Stomach smooth muscle (tissue), 2 donors: ENCODE results near the gene VCAN.

Experiments
- H3K27ac ChIP-seq: one replicate; pipeline ENCODE4 v1.7.0; 2013; ENCODE audit warnings: mild to moderate bottlenecking, low read length, inconsistent platforms
- H3K27me3 ChIP-seq, 2 donors: one replicate each; pipeline ENCODE4 v1.7.0; 2013; ENCODE audit warnings: low read length in 2 of 2; ENCODE audit not compliant: insufficient read depth in 2 of 2, control insufficient read depth in 1 of 2
- H3K36me3 ChIP-seq, 2 donors: one replicate each; pipeline ENCODE4 v1.7.0; 2013; ENCODE audit warnings: low read length in 2 of 2; ENCODE audit not compliant: control insufficient read depth in 2 of 2, insufficient read depth in 2 of 2
- H3K4me1 ChIP-seq: one replicate; pipeline ENCODE4 v1.7.0; 2013; ENCODE audit warnings: low read length; ENCODE audit not compliant: control insufficient read depth, insufficient read depth
- H3K4me3 ChIP-seq, 2 donors: one replicate each; pipeline ENCODE4 v1.7.0; 2013; ENCODE audit warnings: low read length in 2 of 2
- H3K9ac ChIP-seq, 2 donors: one replicate each; pipeline ENCODE4 v1.7.0; 2013; ENCODE audit warnings: low read length in 2 of 2, mild to moderate bottlenecking in 1 of 2
- H3K9me3 ChIP-seq, 2 donors: one replicate each; pipeline ENCODE4 v1.7.0; 2013; ENCODE audit warnings: low read length in 2 of 2; ENCODE audit not compliant: control insufficient read depth in 2 of 2
- donor health status: healthy.
- donor health status: Pancreatic carcinoma.

Gene VCAN

DNA sequence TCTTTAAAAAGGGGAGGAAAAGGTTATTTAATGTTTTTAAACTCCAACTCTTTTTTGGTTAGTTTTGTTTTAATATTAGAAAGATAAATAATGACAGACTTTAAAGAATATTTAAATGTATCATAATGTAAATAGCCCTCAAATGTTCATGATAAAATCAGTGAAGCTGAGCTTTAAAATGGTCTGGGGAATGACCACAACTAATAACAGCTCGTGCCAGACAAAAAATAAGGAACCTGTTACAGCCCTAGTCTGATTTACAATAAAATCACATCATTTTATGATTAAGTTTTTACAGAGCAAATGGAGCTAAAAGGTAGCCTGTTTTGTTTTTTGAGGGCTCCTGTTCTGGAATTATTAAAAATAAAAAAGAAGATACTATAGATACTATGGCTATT, 46.1 kb downstream of the VCAN start:
- no peaks in the 10 kb centered on the region for H3K9me3 ChIP-seq
- no peaks in the 10 kb centered on the region for H3K4me1 ChIP-seq
- H3K9ac ChIP-seq: no peak overlapping the region
- H3K36me3 ChIP-seq: no peaks in the 10 kb centered on the region
- no peak overlapping the region for H3K4me3 ChIP-seq
- H3K27me3 ChIP-seq: no peaks in the 10 kb centered on the region
- no peak overlapping the region for H3K27ac ChIP-seq

DNA sequence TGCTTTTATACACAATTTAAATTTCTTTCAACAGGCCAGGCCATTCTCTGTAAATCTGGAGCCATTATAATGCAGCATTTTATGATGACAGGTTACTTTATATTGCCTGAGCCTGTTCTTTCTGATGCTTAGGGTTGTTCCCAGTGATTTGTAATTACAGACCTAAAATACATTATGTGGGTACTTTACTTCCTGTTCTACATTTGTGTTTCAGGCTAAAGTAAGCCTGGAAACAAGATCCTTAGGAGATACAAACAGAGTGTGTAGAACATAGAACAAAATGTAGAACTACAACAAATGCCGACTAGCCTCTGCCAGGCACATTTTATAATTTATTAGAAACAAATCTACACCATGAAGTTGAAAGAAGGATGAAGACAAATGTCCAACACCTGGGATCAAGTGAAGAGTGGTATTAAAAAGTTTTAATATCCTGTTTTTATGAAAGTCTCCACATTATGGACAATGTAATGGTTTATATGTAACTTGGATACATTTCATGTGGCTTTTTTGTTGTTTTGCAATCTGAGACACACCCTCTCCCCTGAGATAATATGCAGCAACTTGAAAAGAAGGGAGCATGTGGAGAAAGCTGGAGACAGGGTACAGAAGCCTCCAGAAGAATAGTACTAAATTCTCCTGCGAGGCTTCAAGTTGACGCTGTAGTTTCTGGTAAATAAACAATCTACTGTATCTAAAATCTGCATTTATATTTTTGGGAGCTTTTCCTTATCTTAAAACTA, 46.9 kb downstream of the VCAN start:
- H3K4me3 ChIP-seq: no peak overlapping the region
- no peak overlapping the region for H3K9ac ChIP-seq
- no peaks in the 10 kb centered on the region for H3K27me3 ChIP-seq
- H3K27ac ChIP-seq: no peak overlapping the region
- no peaks in the 10 kb centered on the region for H3K9me3 ChIP-seq
- no peaks in the 10 kb centered on the region for H3K4me1 ChIP-seq
- H3K36me3 ChIP-seq: no peaks in the 10 kb centered on the region

- Histone ChIP-seq H3K27ac (no peak overlapping the region), H3K27me3 (no peaks in the 10 kb centered on the region), H3K9me3 (no peaks in the 10 kb centered on the region), H3K4me1 (no peaks in the 10 kb centered on the region), H3K36me3 (no peaks in the 10 kb centered on the region), H3K9ac (no peak overlapping the region), H3K4me3 (no peak overlapping the region)
Observed at GRCh38 chr5:83522446-83522845, 50.9 kb downstream of the VCAN start.

- Histone ChIP-seq H3K36me3 (no peaks in the 10 kb centered on the region), H3K27ac (no peak overlapping the region), H3K27me3 (no peaks in the 10 kb centered on the region), H3K9ac (no peak overlapping the region), H3K4me3 (no peak overlapping the region), H3K9me3 (no peaks in the 10 kb centered on the region), H3K4me1 (no peaks in the 10 kb centered on the region)
Observed at GRCh38 chr5:83523929-83524328, 52.4 kb downstream of the VCAN start.

GRCh38 chr5:83524345-83524744, 52.8 kb downstream of the VCAN start:
- H3K27me3 ChIP-seq: no peaks in the 10 kb centered on the region
- no peak overlapping the region for H3K4me3 ChIP-seq
- no peaks in the 10 kb centered on the region for H3K9me3 ChIP-seq
- H3K4me1 ChIP-seq: no peaks in the 10 kb centered on the region
- H3K9ac ChIP-seq: no peak overlapping the region
- H3K27ac ChIP-seq: no peak overlapping the region
- no peaks in the 10 kb centered on the region for H3K36me3 ChIP-seq

DNA sequence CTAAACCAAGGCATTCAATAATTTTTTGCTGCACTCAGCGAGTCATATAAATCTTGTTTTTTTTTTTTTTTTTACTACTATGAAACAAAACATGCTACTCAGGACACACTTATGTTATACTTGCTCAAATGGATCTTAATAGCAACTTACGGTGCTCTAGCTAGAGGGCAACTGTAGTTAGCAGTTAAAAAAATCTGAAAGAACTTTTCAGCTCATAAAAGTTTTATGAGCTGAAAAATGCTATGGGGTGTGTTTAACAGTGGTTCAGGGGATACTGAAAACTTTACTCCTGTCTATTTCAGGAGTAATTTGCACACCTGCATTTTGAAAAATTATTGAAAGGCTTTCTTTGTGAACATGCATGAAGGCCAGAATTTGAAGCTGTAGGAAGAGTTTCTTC, 53.4 kb downstream of the VCAN start:
- H3K27ac ChIP-seq: no peak overlapping the region
- no peaks in the 10 kb centered on the region for H3K27me3 ChIP-seq
- no peaks in the 10 kb centered on the region for H3K36me3 ChIP-seq
- no peaks in the 10 kb centered on the region for H3K4me1 ChIP-seq
- no peaks in the 10 kb centered on the region for H3K9me3 ChIP-seq
- no peak overlapping the region for H3K4me3 ChIP-seq
- no peak overlapping the region for H3K9ac ChIP-seq

DNA sequence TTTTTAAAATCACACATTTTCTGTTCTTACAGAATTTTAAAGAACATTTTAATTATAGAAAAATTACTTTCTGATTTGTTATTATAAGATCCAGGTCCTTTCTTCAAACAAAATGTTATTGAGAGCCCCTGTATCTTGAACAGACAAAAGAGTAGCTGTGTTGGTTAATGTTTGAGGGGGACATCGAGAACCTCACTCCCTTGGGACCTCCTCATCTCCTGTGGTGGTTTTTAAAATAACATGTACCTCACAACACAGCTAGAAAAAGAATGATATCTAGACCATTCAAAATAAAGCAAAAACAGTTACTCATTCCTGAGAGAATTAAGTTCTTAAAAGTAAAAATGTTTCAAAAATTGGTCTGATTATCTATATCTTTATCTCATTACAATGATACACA, 54.7 kb downstream of the VCAN start:
- no peaks in the 10 kb centered on the region for H3K27me3 ChIP-seq

DNA sequence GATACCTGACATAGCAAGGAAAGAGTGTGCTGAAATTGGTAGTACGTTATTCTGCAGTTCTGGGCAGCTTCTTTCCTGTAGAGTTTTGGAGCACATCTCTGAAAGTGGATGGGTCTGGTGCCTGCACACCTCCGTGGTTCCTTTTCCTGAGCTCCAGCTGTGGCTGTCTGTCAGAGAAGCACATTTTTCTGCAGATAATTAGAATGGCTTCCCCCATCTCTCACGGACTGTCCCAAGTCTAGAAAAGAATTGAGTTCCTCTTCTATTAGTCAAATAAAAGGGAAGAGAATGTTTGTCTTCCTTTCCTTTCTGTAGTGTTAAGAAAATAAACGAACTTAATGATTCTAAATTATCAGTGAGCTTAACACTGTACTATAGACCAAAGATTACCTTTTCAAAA, 55.7 kb downstream of the VCAN start:
- Histone ChIP-seq H3K4me3 (no peak overlapping the region), H3K27me3 (no peaks in the 10 kb centered on the region), H3K27ac (no peak overlapping the region), H3K9ac (no peak overlapping the region), H3K36me3 (no peaks in the 10 kb centered on the region), H3K9me3 (no peaks in the 10 kb centered on the region), H3K4me1 (no peaks in the 10 kb centered on the region)

More for the DNA sequence above, 54.7 kb downstream of the VCAN start:
- H3K9me3 ChIP-seq: no peaks in the 10 kb centered on the region
- H3K4me3 ChIP-seq: no peak overlapping the region
- no peaks in the 10 kb centered on the region for H3K36me3 ChIP-seq
- no peak overlapping the region for H3K9ac ChIP-seq
- H3K4me1 ChIP-seq: no peaks in the 10 kb centered on the region
- H3K27ac ChIP-seq: no peak overlapping the region

DNA sequence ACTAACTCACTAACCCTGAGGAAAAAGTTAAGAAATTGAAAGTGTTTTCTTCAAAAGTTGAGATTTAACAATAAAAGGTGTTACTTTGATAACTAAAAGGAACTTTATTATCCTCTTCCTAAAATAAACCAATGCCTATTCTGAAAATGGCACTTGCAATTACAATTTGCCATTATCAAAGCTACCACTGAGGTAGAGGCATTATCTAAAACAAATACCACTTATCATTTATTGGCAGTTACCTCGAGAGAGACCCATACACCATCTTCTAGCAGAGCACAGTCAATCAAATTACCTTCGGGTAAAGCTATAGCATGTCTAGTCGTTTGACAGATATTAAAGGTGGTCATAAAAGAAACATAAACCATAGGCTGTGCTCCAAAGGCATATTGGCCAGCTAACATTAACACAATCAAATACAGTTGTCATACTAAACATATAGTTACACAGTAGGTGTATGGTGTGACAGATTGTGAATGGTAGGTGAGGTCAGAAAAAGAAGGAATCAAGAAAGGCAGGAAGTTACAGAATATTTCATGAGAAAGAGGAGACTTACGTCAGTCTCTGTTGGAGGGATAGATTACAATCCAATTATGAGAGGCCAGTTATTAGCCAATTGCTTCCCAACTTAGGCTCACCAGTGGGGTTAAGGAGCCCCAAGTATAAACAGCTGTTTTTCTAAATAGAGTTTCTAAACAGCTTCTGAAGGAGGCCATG, 56.3 kb downstream of the VCAN start:
- H3K4me1 ChIP-seq: no peaks in the 10 kb centered on the region
- H3K9me3 ChIP-seq: no peaks in the 10 kb centered on the region
- no peak overlapping the region for H3K27ac ChIP-seq
- no peak overlapping the region for H3K9ac ChIP-seq
- no peaks in the 10 kb centered on the region for H3K27me3 ChIP-seq
- H3K36me3 ChIP-seq: no peaks in the 10 kb centered on the region
- H3K4me3 ChIP-seq: no peak overlapping the region

- H3K9me3 ChIP-seq: no peaks in the 10 kb centered on the region
- H3K9ac ChIP-seq: no peak overlapping the region
- H3K36me3 ChIP-seq: no peaks in the 10 kb centered on the region
- H3K4me1 ChIP-seq: no peaks in the 10 kb centered on the region
- no peaks in the 10 kb centered on the region for H3K27me3 ChIP-seq
- H3K4me3 ChIP-seq: no peak overlapping the region
- H3K27ac ChIP-seq: no peak overlapping the region
Observed at GRCh38 chr5:83528439-83528769, 56.9 kb downstream of the VCAN start.

DNA sequence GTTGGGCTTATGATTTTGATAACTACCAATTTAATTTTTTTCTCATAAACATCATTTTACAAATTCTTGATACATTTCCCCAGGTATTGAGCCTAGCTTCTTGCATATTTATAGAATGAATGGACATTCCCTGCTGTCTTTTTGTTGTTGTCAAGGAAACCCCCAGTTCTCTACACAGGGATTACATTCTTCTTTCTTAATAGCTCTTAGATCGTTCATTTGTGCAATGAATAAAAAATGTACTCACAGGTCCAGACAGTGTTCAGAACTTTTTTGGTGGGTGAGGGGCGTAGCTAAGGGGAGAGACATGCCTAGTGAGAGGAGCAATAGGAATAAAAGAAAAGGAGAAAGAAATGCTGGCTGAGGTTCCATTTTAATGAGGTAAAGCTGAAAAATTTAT, 58.6 kb downstream of the VCAN start:
- Histone ChIP-seq H3K9me3 (no peaks in the 10 kb centered on the region), H3K9ac (no peak overlapping the region), H3K27me3 (no peaks in the 10 kb centered on the region), H3K4me1 (no peaks in the 10 kb centered on the region), H3K36me3 (no peaks in the 10 kb centered on the region), H3K4me3 (no peak overlapping the region), H3K27ac (no peak overlapping the region)
